Naive thymus-derived CD8-positive, alpha-beta T cell (primary cell): ENCODE data around the gene UBE2D4. TPM values are rescaled to one million over a fixed set of nuclear protein-coding genes. Genes with fewer than 3 reads are reported as not detected.
A peak's percentile ranks its signal among the peaks of the same experiment; 100 is the strongest.

Experiments
- ATAC-seq, 2 donors: fragments of 150-1000 bp; cut with Tn5 transposase in 1 of 2; sonication (Bioruptor Pico), chemical (Tn5 transposase) in 1 of 2; 1 replicate in 1 of 2; 2 replicates in 1 of 2; pipeline ENCODE4 v1.10.0; 2021; ENCODE audit warnings: mild to moderate bottlenecking in 2 of 2, moderate library complexity in 2 of 2
- POLR2A ChIA-PET: fragments of 350-600 bp; sonication (Branson Sonifier 250); formaldehyde crosslinking; loops from one replicate; lab custom pipeline; 2021; ENCODE audit warnings: antibody characterized with exemption; lab: Charles Lee
- DNase-seq, 10 donors: peaks; one replicate each; pipeline versions ENCODE4 v3.0.0 to v3.0.0-alpha.2; 2020 to 2022
- H3K27ac Mint-ChIP-seq, 10 donors: one replicate each; pipeline ENCODE4 v1.8.0; 2020 to 2022; ENCODE audit warnings: mild to moderate bottlenecking in 10 of 10, mixed read lengths in 10 of 10, moderate library complexity in 4 of 10, inconsistent platforms in 1 of 10
- H3K27me3 Mint-ChIP-seq, 5 donors: one replicate each; pipeline ENCODE4 v1.8.0; 2021 to 2022; ENCODE audit warnings: mixed read lengths in 5 of 5
- H3K36me3 Mint-ChIP-seq, 3 donors: one replicate each; pipeline ENCODE4 v1.8.0; 2020 to 2022; ENCODE audit warnings: mixed read lengths in 3 of 3, mild to moderate bottlenecking in 2 of 3, inconsistent platforms in 1 of 3
- H3K4me1 Mint-ChIP-seq, 4 donors: one replicate each; pipeline ENCODE4 v1.8.0; 2021 to 2022; ENCODE audit warnings: mixed read lengths in 4 of 4
- H3K4me3 Mint-ChIP-seq, 10 donors: one replicate each; pipeline ENCODE4 v1.8.0; 2020 to 2022; ENCODE audit warnings: mild to moderate bottlenecking in 10 of 10, mixed read lengths in 10 of 10, moderate library complexity in 6 of 10, inconsistent platforms in 1 of 10
- H3K9me3 Mint-ChIP-seq, 9 donors: one replicate each; pipeline ENCODE4 v1.8.0; 2020 to 2022; ENCODE audit warnings: mixed read lengths in 9 of 9, mild to moderate bottlenecking in 3 of 9, inconsistent platforms in 1 of 9, moderate library complexity in 1 of 9
- polyA plus RNA-seq, 3 donors: library from polyadenylated mRNA; unstranded; fragments of 300-500 nt; fragmentation: Illumina TruSeq; gene quantifications; one replicate each; pipeline ENCODE4 v1.2.3, GENCODE V29; 2021
- total RNA-seq, 8 experiments: library from RNA in 2 of 8; stranded (reverse) in 2 of 8; gene quantifications; one replicate each; pipeline ENCODE4 v1.2.3 and lab custom pipeline; 2021 to 2026

The UBE2D4 gene
- 1 to 10 TPM; 6.7 to 7.0 TPM for total RNA-seq
- polyA plus RNA-seq, result 10 to 100 TPM in 2 of 3 donors, 1 to 10 TPM in 1; 9.3 to 17.6 (median 10.8) TPM
- 4.4 to 19.8 (median 10.6) reads per million in 6 experiments for total RNA-seq (lab: John Stamatoyannopoulos, UW)

DNA sequence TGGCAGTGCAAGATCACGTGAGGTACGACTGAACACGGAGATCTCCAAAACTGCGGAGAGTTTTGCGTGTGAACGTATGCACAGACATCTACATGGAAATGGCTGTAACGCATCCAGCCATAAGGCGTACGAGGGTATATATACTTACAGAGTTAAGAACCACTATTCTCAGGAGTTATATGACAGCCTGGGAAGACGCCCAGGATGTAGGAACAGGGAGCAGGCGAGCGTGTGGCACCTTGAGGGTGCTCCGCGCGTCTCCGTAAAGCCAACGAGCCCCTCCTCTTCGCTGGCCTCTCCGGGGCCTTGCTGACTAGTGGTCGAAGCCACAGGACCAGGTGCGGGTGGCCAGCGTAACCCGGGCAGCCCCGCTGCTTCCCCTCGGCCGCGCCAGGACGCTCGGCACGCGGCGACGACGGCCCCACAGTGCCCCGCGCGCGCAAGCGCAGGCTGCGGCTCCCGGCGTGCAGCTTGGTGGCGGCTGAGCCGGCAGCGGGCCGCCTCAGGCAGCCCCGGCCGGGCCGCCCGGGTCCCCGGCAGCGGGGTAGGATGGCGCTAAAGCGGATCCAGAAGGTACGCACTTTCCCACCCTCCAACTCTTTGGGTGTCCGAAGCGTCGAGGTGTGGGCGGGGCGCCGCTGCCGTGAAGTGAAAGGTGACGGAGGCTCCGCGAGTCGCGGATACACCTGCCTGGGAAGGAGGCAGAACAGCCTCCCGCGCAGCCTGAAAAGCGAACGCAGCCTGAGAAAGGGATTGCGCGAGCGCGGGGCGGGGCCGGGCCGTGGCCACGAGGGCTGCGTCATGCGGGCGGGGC, at the start of gene UBE2D4:
Gene UBE2D4, plus strand, starts transcription at position 453 of the 814 bp plus-strand sequence. Its CDS starts 97 bp downstream, at position 550.
- H3K4me1 Mint-ChIP-seq, result peaks cover 18 to 43% (median 37%) of the 10 kb centered on the region in 4 donors
- H3K4me3 Mint-ChIP-seq, result peak within 1 kb of the TSS; percentile 87 to 95 (median 93)
- H3K9me3 Mint-ChIP-seq, result no peaks in the 10 kb centered on the region
- H3K36me3 Mint-ChIP-seq, result peaks cover 0 to 4% (median 0%) of the 10 kb centered on the region in 3 donors
- peak within 1 kb of the TSS; percentile 89 to 98 (median 96) for H3K27ac Mint-ChIP-seq
- POLR2A ChIA-PET, result interaction anchor here (0.6 to 2.1 kb wide), 10 partner anchors 13 to 994 kb away, joined by 3 to 14 read pairs (median 4); partner anchors contain the start of genes MRPL32, MRPS24, NUDCD3 and OGDH
- peak; percentile 82 to 92 (median 87) for DNase-seq
- peak; percentile 89 to 90 for ATAC-seq
- no peaks in the 10 kb centered on the region for H3K27me3 Mint-ChIP-seq

DNA sequence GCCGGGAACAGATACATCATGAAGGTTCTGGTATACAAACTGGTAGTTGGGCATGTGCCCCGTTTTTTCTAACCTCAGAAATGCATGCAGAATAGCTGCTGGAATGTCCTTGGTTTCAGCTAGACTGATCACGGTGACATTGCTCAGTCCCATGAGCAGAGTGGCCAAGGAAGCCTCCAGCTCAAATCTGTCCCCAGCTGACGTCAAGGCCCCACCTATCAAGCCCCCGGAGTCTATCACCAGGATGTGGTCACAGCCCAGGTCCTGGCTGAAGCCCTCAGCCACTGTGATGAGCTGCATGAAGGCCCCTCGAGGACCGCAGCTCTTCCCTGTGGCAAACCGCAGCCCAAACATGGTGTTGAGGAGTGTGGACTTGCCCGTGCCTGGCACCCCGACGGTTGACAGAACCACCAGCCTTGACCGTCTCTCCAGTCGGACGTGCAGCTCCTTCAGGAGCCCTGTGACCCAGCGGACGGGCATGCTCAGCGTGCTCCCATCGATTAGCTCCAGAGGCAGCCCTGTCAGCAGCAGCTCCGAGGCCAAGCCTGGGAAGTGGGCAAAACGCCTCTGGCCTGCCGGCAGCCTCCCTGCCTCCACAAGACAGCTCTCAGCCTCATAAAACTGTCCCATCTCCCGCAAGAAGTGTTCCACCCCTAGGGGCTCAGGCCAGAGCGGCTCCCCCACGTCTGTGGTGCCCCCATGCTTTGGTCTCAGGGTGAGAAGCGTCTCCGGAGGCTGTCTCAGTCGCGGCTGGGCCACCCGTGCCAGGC, 49.1 kb upstream of the UBE2D4 start:
- Mint-ChIP-seq H3K36me3 (peaks cover 0 to 62% (median 33%) of the 10 kb centered on the region in 3 donors), H3K27me3 (no peaks in the 10 kb centered on the region)

DNA sequence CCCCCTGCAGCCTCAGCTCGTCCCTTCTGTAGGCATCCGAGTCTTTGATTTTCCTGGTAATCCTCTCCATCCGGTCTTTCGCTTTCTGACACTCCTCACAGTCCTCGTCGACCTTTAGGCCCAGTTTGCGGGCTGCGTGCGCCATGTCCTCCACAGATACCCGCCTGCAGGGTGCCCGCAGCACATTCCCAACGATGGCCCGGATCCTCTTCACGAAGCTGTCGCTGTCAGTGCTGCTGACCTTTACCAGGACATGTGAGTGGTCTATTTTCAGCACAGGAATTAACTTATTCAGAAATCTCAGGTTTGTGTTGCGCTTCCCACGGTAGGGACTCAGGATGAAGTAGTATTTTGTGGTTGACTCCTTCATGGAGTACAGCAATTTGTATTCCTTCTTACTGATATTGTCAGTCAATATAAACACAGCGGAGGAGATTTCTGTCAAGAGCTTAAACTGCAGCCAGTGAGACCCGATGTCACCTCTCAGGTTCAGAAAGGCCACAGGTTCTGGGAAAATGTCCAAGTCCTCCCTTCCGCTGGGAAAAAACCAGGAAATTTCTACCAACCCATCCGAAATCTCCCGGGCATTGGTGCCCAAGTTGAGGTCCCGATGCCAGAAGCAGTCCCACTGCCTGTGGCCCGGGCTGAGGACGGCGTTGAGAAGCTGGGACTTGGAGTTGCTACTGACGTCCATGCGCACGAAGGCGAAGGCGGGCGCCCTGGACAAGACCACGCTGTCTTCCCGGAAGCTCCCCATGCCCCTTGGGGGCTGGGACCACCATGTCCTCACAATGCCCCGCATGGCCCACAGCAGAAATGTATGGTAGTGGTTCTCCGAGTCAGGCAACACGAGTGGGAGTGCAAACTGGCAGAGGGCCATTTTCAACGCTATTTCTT, 48.0 kb upstream of the UBE2D4 start:
- Mint-ChIP-seq H3K4me1 (peaks cover 0 to 8% (median 1%) of the 10 kb centered on the region in 4 donors), H3K27me3 (no peaks in the 10 kb centered on the region), H3K36me3 (peaks cover 0 to 70% (median 33%) of the 10 kb centered on the region in 3 donors), H3K27ac (no peak overlapping the region), H3K9me3 (peaks cover 0 to 1% (median 0%) of the 10 kb centered on the region in 9 donors), H3K4me3 (no peak overlapping the region)
- DNase-seq, result no peak
- no peak for ATAC-seq
- POLR2A ChIA-PET, result no interaction called here

More for the DNA sequence above, 49.1 kb upstream of the UBE2D4 start:
- peaks cover 0 to 8% (median 1%) of the 10 kb centered on the region in 4 donors for H3K4me1 Mint-ChIP-seq
- POLR2A ChIA-PET, result no interaction called here
- no peak for DNase-seq
- no peak overlapping the region for H3K4me3 Mint-ChIP-seq
- ATAC-seq, result no peak
- H3K27ac Mint-ChIP-seq, result no peak overlapping the region
- H3K9me3 Mint-ChIP-seq, result peaks cover 0 to 1% (median 0%) of the 10 kb centered on the region in 9 donors

DNA sequence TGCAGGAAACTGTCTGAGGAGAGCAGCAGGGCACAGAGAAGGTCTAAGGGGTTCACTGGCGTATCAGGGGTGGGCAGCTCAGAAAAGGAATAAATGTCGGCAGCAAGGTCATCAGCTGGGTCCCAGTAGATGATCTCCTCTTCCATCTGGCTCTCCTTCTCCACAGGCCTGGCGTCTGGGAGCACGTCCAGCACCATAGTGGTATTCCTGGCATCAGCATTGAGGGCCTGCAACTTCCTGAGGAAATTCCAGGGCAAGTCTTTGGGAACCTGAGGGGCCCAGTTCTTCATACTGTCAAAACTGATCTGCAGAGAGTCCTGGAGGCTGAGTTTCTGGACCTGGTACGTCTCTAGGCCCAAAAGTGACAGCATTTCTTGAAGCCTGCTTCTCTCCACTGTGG, 47.4 kb upstream of the UBE2D4 start:
- ATAC-seq, result no peak
- no peaks in the 10 kb centered on the region for H3K9me3 Mint-ChIP-seq
- no peak for DNase-seq
- peaks cover 0 to 8% (median 1%) of the 10 kb centered on the region in 4 donors for H3K4me1 Mint-ChIP-seq
- POLR2A ChIA-PET, result no interaction called here
- H3K27me3 Mint-ChIP-seq, result no peaks in the 10 kb centered on the region
- peaks cover 5 to 76% (median 37%) of the 10 kb centered on the region in 3 donors for H3K36me3 Mint-ChIP-seq
- peak overlapping the region in 4 of 10 donors; percentile 14 to 81 (median 32) for H3K27ac Mint-ChIP-seq
- H3K4me3 Mint-ChIP-seq, result no peak overlapping the region

DNA sequence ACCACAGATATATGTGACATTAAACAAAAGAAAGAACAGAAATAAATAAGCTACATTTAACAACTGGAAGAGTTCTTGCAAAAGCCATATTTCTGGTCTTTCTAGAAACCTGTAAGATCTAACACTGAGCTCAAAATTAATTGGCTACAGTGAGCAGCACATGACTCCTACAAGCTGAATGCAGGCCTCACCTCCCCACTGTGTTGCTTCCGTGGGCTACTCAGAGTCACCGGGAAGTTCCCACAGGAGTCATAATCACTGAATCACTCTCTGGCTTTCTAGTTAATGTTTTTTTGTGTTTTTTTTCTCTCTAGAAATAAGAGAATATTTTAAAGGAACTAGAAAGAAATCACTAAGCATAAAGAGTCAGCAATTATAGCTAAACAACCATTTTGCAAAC, 46.8 kb upstream of the UBE2D4 start:
- Mint-ChIP-seq H3K27me3 (no peaks in the 10 kb centered on the region), H3K9me3 (no peaks in the 10 kb centered on the region), H3K27ac (peak overlapping the region in 2 of 10 donors; percentile 34 to 81), H3K36me3 (peaks cover 8 to 82% (median 37%) of the 10 kb centered on the region in 3 donors), H3K4me1 (peaks cover 0 to 8% (median 3%) of the 10 kb centered on the region in 4 donors), H3K4me3 (no peak overlapping the region)
- POLR2A ChIA-PET, result no interaction called here
- ATAC-seq (no peak), DNase-seq (no peak)

DNA sequence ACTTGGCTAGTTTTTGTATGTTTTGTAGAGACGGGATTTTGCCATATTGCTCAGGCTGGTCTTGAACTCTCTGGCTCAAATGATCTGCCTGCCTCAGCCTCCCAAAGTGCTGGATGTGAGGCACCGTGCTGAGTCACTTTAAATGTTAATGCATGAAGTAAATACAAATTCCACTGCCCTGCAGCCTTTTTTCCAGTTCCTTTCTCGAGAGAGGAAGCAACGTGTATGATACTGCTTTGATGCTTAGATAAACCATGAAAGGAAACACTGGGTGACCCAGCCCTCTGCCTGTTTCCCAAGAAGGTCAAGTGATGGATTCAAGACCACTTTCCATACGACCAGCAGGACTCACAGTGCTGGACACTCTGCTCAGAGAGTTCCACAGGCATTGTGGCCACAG, 45.6 kb upstream of the UBE2D4 start:
- Mint-ChIP-seq H3K36me3 (peaks cover 8 to 86% (median 36%) of the 10 kb centered on the region in 3 donors), H3K27me3 (no peaks in the 10 kb centered on the region), H3K9me3 (no peaks in the 10 kb centered on the region), H3K27ac (peak overlapping the region in 1 of 10 donors; percentile 27), H3K4me1 (peaks cover 0 to 8% (median 3%) of the 10 kb centered on the region in 4 donors), H3K4me3 (no peak overlapping the region)
- ATAC-seq (no peak), DNase-seq (no peak)
- POLR2A ChIA-PET, result interaction anchor here (0.6 kb wide), 3 partner anchors 15 to 1229 kb away, joined by 3 read pairs; no protein-coding TSS in a partner anchor

DNA sequence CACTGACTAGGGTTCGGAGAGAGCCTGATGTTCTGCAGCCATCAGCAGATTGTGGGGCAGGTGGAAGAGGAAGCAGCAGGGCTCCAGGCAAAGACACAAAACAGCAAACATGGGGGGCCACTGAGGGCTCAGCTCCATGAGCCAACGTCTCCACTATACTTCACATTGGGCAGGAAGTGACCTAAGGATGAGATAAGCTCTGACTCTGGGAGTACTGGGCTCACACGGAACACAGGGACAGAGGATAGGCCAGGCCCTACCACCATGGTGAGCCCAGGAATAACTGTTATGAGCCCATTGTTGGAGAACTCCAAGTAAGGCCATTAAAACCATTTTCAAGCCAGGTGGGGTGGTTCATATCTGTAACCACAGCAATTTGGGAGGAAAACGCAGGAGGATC, 42.0 kb upstream of the UBE2D4 start:
- Mint-ChIP-seq H3K27me3 (no peaks in the 10 kb centered on the region), H3K9me3 (no peaks in the 10 kb centered on the region), H3K27ac (peak overlapping the region in 2 of 10 donors; percentile 36 to 67), H3K4me3 (no peak overlapping the region), H3K4me1 (peaks cover 8 to 9% (median 8%) of the 10 kb centered on the region in 4 donors), H3K36me3 (peaks cover 8 to 71% (median 23%) of the 10 kb centered on the region in 3 donors)
- POLR2A ChIA-PET, result no interaction called here
- ATAC-seq (no peak), DNase-seq (no peak)

DNA sequence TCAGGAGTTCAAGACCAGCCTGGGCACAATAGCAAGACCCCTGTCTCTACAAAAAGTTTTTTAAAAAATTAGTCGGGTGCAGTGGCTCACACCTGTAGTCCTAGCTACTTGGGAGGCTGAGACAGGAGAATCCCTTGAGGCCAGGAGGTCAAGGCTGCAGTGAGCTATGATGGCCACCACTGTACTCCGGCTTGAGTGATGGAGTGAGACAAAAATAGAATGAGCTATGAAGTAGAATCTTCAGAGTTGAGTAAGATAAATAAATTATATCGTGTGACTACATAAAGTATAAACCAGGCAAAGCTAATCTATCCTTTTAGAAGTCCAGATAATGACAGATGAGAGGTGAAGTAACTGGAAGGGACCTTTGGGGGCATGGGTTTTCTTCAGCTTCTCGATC, 41.6 kb upstream of the UBE2D4 start:
- Mint-ChIP-seq H3K27me3 (no peaks in the 10 kb centered on the region), H3K27ac (no peak overlapping the region), H3K4me3 (no peak overlapping the region), H3K9me3 (no peaks in the 10 kb centered on the region), H3K36me3 (peaks cover 8 to 67% (median 22%) of the 10 kb centered on the region in 3 donors), H3K4me1 (peaks cover 10 to 13% (median 12%) of the 10 kb centered on the region in 4 donors)
- DNase-seq (no peak), ATAC-seq (no peak)
- POLR2A ChIA-PET, result no interaction called here

DNA sequence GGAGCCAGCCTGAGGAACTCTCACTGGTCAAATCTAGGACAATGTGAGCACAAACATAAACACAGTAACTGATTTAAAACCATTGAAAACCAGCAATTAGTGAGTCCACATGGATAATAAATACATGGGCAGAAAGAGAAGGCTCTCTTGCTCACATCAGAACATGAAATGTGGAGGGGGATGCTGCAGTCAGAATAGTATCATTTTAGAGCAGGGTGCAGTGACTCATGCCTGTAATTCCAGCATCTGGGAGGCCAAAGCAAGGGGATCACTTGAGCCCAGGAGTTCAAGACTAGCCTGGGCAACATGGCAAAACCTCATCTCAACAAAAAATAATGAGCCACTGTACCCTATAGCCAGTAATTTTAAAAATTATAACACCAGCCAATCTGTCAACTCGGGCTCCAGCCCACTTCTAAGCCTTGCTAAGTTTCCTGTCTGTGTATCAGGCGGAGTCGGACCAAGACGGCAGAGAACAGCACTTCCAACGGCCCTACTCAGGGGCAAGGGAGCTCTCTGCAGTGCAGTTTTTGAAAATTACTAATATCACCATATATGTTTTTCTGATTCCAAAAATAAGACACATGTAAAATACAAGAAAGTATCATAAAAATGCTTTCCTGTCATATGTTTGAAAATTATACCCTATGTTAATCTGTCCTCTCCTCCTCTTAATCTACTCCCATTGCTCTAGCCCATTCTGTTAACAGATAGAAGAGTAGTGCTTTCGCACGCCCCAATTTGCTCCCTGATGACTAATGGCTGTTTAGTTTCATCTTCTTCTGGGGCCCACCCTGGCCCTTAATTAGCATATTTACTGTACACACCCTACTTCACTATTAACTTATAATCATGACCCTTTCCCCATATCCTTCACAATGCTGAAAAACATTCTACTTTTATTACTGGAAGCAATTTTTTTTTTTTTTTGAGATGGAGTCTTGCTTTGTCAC, 37.0 kb upstream of the UBE2D4 start:
- H3K36me3 Mint-ChIP-seq, result peaks cover 0 to 38% (median 8%) of the 10 kb centered on the region in 3 donors
- no peaks in the 10 kb centered on the region for H3K27me3 Mint-ChIP-seq
- POLR2A ChIA-PET, result interaction anchor here (1.2 kb wide), 1 partner anchor 20 kb away, joined by 6 read pairs; the partner anchor contains the start of gene MRPS24
- ATAC-seq (peak; percentile 64 to 80), DNase-seq (peak in 1 of 10 donors; percentile 9)
- peak overlapping the region in 5 of 10 donors; percentile 1 to 79 (median 20) for H3K27ac Mint-ChIP-seq
- H3K9me3 Mint-ChIP-seq, result no peaks in the 10 kb centered on the region
- H3K4me1 Mint-ChIP-seq, result peaks cover 26 to 49% (median 48%) of the 10 kb centered on the region in 4 donors
- H3K4me3 Mint-ChIP-seq, result peak overlapping the region in 5 of 10 donors; percentile 1 to 42 (median 29)

DNA sequence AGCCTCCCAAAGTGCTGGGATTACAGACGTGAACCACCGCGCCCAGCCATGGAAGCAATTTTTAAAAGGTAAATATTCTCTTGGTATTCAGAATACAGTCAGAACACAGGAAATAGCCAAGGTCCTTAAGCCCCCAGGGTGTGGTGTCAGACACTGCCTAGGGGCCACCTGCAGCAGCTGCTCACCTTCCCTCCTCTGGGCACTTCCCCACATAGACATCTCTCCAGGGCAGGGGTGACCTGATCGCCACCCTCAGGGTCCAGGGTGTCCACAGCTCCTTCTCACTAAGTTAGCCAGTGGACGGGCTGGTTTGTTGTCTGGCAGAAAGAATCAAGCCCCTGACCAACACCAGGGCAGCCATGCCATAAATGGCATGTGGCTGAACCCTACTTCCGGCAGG, 35.8 kb upstream of the UBE2D4 start:
- H3K27me3 Mint-ChIP-seq, result no peaks in the 10 kb centered on the region
- peaks cover 26 to 57% (median 52%) of the 10 kb centered on the region in 4 donors for H3K4me1 Mint-ChIP-seq
- POLR2A ChIA-PET, result interaction anchor here (1.2 kb wide), 1 partner anchor 21 kb away, joined by 6 read pairs; the partner anchor contains the start of gene MRPS24
- ATAC-seq (no peak), DNase-seq (no peak)
- peak overlapping the region in 1 of 10 donors; percentile 33 for H3K4me3 Mint-ChIP-seq
- H3K36me3 Mint-ChIP-seq, result peaks cover 0 to 31% (median 11%) of the 10 kb centered on the region in 3 donors
- peak overlapping the region in 2 of 10 donors; percentile 15 to 16 for H3K27ac Mint-ChIP-seq
- no peaks in the 10 kb centered on the region for H3K9me3 Mint-ChIP-seq
